Astrocyte (in vitro differentiated cells and primary cell): ENCODE measurements around the gene CD247.

Experiments
- EZH2 ChIP-seq: IDR thresholded peaks from 2 replicates; pipeline ENCODE4 v1.6.1; 2012; ENCODE audit warnings: mild to moderate bottlenecking, low read length, inconsistent platforms; ENCODE audit not compliant: insufficient read depth
- TF ChIP-seq, protein P1 (sequence below): IDR thresholded peaks from 2 replicates; pipeline ENCODE4 v1.5.1; 2011; ENCODE audit warnings: low read depth, mild to moderate bottlenecking, inconsistent platforms, low read length, moderate library complexity; ENCODE audit not compliant: insufficient read depth

DNA sequence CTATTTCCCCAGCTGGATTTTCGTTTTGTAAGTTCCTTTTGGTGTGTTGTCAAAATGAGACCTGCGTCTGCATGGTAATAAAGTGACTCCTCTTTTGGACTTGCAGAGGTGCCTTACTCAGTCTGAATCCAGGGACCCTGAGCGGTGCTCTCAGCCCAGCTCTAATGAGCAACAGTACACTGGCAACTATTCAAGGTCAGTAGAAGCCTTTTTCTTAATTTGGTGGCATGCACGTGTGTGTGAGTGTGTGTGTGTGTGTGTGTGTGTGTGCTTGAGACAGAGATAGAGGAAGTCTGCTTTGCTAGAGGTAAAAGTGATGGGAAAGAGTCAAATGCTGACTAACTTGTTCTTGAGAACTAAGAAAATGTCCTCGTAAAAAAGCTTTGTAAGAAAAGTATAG, 105.4 kb downstream of the CD247 start:
- TF ChIP-seq, protein P1, sequence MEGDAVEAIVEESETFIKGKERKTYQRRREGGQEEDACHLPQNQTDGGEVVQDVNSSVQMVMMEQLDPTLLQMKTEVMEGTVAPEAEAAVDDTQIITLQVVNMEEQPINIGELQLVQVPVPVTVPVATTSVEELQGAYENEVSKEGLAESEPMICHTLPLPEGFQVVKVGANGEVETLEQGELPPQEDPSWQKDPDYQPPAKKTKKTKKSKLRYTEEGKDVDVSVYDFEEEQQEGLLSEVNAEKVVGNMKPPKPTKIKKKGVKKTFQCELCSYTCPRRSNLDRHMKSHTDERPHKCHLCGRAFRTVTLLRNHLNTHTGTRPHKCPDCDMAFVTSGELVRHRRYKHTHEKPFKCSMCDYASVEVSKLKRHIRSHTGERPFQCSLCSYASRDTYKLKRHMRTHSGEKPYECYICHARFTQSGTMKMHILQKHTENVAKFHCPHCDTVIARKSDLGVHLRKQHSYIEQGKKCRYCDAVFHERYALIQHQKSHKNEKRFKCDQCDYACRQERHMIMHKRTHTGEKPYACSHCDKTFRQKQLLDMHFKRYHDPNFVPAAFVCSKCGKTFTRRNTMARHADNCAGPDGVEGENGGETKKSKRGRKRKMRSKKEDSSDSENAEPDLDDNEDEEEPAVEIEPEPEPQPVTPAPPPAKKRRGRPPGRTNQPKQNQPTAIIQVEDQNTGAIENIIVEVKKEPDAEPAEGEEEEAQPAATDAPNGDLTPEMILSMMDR: no peak
- TF ChIP-seq EZH2: no peak
